ENCODE results near the gene COA1.
"Not testable (repeated sequence)": the region's sequence is repeated elsewhere in the genome, so short reads cannot be mapped to it uniquely, and the experiment has no call there.

DNA sequence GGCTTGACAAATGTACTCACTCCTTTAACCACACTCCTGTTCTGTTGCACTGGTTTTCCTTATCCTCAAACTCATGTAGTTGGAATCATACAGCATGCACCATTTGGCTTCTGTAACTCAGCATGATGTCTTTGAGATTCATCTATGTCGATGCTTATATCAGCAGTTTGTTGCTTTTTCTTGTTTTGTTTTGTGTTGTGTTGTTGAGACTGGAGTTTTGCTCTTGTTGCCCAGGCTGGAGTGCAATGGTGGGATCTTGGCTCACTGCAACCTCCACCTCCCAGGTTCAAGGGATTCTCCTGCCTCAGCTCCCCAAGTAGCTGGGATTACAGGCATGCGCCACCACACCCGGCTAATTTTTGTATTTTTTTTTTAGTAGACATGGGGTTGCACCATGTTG lies 101.5 kb downstream of the COA1 start:
- TF ChIP-seq, protein P1, sequence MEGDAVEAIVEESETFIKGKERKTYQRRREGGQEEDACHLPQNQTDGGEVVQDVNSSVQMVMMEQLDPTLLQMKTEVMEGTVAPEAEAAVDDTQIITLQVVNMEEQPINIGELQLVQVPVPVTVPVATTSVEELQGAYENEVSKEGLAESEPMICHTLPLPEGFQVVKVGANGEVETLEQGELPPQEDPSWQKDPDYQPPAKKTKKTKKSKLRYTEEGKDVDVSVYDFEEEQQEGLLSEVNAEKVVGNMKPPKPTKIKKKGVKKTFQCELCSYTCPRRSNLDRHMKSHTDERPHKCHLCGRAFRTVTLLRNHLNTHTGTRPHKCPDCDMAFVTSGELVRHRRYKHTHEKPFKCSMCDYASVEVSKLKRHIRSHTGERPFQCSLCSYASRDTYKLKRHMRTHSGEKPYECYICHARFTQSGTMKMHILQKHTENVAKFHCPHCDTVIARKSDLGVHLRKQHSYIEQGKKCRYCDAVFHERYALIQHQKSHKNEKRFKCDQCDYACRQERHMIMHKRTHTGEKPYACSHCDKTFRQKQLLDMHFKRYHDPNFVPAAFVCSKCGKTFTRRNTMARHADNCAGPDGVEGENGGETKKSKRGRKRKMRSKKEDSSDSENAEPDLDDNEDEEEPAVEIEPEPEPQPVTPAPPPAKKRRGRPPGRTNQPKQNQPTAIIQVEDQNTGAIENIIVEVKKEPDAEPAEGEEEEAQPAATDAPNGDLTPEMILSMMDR (IDR thresholded peaks at IDR 0.05) = not testable (repeated sequence)
- TF ChIP-seq POLR2A, POLR2AphosphoS5, EP300 (IDR thresholded peaks at IDR 0.05): not testable (repeated sequence)

All from upper lobe of left lung (tissue), 4 donors.